ENCODE measurements around the gene SLC2A13. TPM values are rescaled to one million over a fixed set of nuclear protein-coding genes. Genes with fewer than 3 reads are reported as not detected.
"Not testable (repeated sequence)": the region's sequence is repeated elsewhere in the genome, so short reads cannot be mapped to it uniquely, and the experiment has no call there.

The SLC2A13 gene
- total RNA-seq, 2 experiments from 2014 or later = 4.9 to 5.6 TPM

- peaks cover 16% of the 10 kb centered on the region for H3K9me3 Mint-ChIP-seq
- H3K4me1 Mint-ChIP-seq = no peaks in the 10 kb centered on the region
- H3K36me3 Mint-ChIP-seq = peaks cover 7% of the 10 kb centered on the region
- no peak for DNase-seq
- H3K4me3 Mint-ChIP-seq = no peak overlapping the region
- H3K27me3 Mint-ChIP-seq = no peaks in the 10 kb centered on the region
- no peak overlapping the region for H3K27ac Mint-ChIP-seq
These were observed 230.2 kb downstream of the SLC2A13 start for GRCh38 chr12:39875721-39876120.

- Mint-ChIP-seq H3K9me3 (peaks cover 13% of the 10 kb centered on the region), H3K27ac (no peak overlapping the region), H3K4me3 (no peak overlapping the region), H3K36me3 (peaks cover 4% of the 10 kb centered on the region), H3K27me3 (no peaks in the 10 kb centered on the region), H3K4me1 (no peaks in the 10 kb centered on the region)
- DNase-seq = no peak
These were observed 231.1 kb downstream of the SLC2A13 start for GRCh38 chr12:39874785-39875184.

GRCh38 chr12:39873065-39873464 lies 232.8 kb downstream of the SLC2A13 start:
- H3K9me3 Mint-ChIP-seq = peaks cover 3% of the 10 kb centered on the region
- H3K27ac Mint-ChIP-seq = no peak overlapping the region
- H3K4me3 Mint-ChIP-seq = no peak overlapping the region
- DNase-seq = no peak
- no peaks in the 10 kb centered on the region for H3K4me1 Mint-ChIP-seq
- H3K36me3 Mint-ChIP-seq = no peaks in the 10 kb centered on the region
- no peaks in the 10 kb centered on the region for H3K27me3 Mint-ChIP-seq

GRCh38 chr12:39872425-39872824 lies 233.5 kb downstream of the SLC2A13 start:
- DNase-seq = no peak
- peaks cover 1% of the 10 kb centered on the region for H3K9me3 Mint-ChIP-seq
- H3K4me1 Mint-ChIP-seq = no peaks in the 10 kb centered on the region
- H3K27me3 Mint-ChIP-seq = no peaks in the 10 kb centered on the region
- no peaks in the 10 kb centered on the region for H3K36me3 Mint-ChIP-seq
- H3K4me3 Mint-ChIP-seq = no peak overlapping the region
- no peak overlapping the region for H3K27ac Mint-ChIP-seq

- no peak overlapping the region for H3K4me3 Mint-ChIP-seq
- peaks cover 6% of the 10 kb centered on the region for H3K36me3 Mint-ChIP-seq
- no peak overlapping the region for H3K27ac Mint-ChIP-seq
- no peaks in the 10 kb centered on the region for H3K4me1 Mint-ChIP-seq
- no peaks in the 10 kb centered on the region for H3K27me3 Mint-ChIP-seq
- no peak for DNase-seq
- H3K9me3 Mint-ChIP-seq = peaks cover 2% of the 10 kb centered on the region
These were observed 237.6 kb downstream of the SLC2A13 start for GRCh38 chr12:39868328-39868725.

- Mint-ChIP-seq H3K4me3 (no peak overlapping the region), H3K27me3 (no peaks in the 10 kb centered on the region), H3K36me3 (peaks cover 6% of the 10 kb centered on the region), H3K9me3 (peaks cover 2% of the 10 kb centered on the region), H3K27ac (no peak overlapping the region), H3K4me1 (no peaks in the 10 kb centered on the region)
- DNase-seq = no peak
These were observed 238.1 kb downstream of the SLC2A13 start for GRCh38 chr12:39867631-39868327.

GRCh38 chr12:39866135-39866534 lies 239.7 kb downstream of the SLC2A13 start:
- peaks cover 2% of the 10 kb centered on the region for H3K9me3 Mint-ChIP-seq
- no peaks in the 10 kb centered on the region for H3K4me1 Mint-ChIP-seq
- H3K27ac Mint-ChIP-seq = no peak overlapping the region
- DNase-seq = no peak
- no peaks in the 10 kb centered on the region for H3K27me3 Mint-ChIP-seq
- peaks cover 6% of the 10 kb centered on the region for H3K36me3 Mint-ChIP-seq
- H3K4me3 Mint-ChIP-seq = no peak overlapping the region

- peaks cover 2% of the 10 kb centered on the region for H3K9me3 Mint-ChIP-seq
- H3K4me3 Mint-ChIP-seq = no peak overlapping the region
- no peak overlapping the region for H3K27ac Mint-ChIP-seq
- no peak for DNase-seq
- no peaks in the 10 kb centered on the region for H3K4me1 Mint-ChIP-seq
- peaks cover 8% of the 10 kb centered on the region for H3K36me3 Mint-ChIP-seq
- no peaks in the 10 kb centered on the region for H3K27me3 Mint-ChIP-seq
These were observed 245.2 kb downstream of the SLC2A13 start for GRCh38 chr12:39860695-39861094.

- Mint-ChIP-seq H3K27me3 (no peaks in the 10 kb centered on the region), H3K4me3 (no peak overlapping the region), H3K27ac (no peak overlapping the region), H3K36me3 (peaks cover 3% of the 10 kb centered on the region), H3K9me3 (no peaks in the 10 kb centered on the region), H3K4me1 (no peaks in the 10 kb centered on the region)
- no peak for DNase-seq
These were observed 252.9 kb downstream of the SLC2A13 start for GRCh38 chr12:39853003-39853402.

- H3K27ac Mint-ChIP-seq = no peak overlapping the region
- peaks cover 3% of the 10 kb centered on the region for H3K36me3 Mint-ChIP-seq
- H3K9me3 Mint-ChIP-seq = no peaks in the 10 kb centered on the region
- DNase-seq = no peak
- H3K4me3 Mint-ChIP-seq = no peak overlapping the region
- H3K27me3 Mint-ChIP-seq = no peaks in the 10 kb centered on the region
- no peaks in the 10 kb centered on the region for H3K4me1 Mint-ChIP-seq
These were observed 253.5 kb downstream of the SLC2A13 start for GRCh38 chr12:39852346-39852745.

GRCh38 chr12:39848218-39848617 lies 257.7 kb downstream of the SLC2A13 start:
- DNase-seq, H3K27me3 Mint-ChIP-seq, H3K27ac Mint-ChIP-seq, H3K36me3 Mint-ChIP-seq, H3K4me1 Mint-ChIP-seq, H3K4me3 Mint-ChIP-seq, H3K9me3 Mint-ChIP-seq: not testable (repeated sequence)

- no peaks in the 10 kb centered on the region for H3K36me3 Mint-ChIP-seq
- H3K4me3 Mint-ChIP-seq = no peak overlapping the region
- H3K27me3 Mint-ChIP-seq = no peaks in the 10 kb centered on the region
- no peaks in the 10 kb centered on the region for H3K9me3 Mint-ChIP-seq
- no peak for DNase-seq
- H3K4me1 Mint-ChIP-seq = no peaks in the 10 kb centered on the region
- no peak overlapping the region for H3K27ac Mint-ChIP-seq
These were observed 258.8 kb downstream of the SLC2A13 start for GRCh38 chr12:39846971-39847650.

- Mint-ChIP-seq H3K27ac (no peak overlapping the region), H3K4me1 (no peaks in the 10 kb centered on the region), H3K9me3 (no peaks in the 10 kb centered on the region), H3K27me3 (no peaks in the 10 kb centered on the region), H3K4me3 (no peak overlapping the region), H3K36me3 (no peaks in the 10 kb centered on the region)
- DNase-seq = no peak
These were observed 259.6 kb downstream of the SLC2A13 start for GRCh38 chr12:39846304-39846703.

- H3K27ac Mint-ChIP-seq = no peak overlapping the region
- H3K4me3 Mint-ChIP-seq = no peak overlapping the region
- no peaks in the 10 kb centered on the region for H3K9me3 Mint-ChIP-seq
- H3K4me1 Mint-ChIP-seq = no peaks in the 10 kb centered on the region
- no peaks in the 10 kb centered on the region for H3K36me3 Mint-ChIP-seq
- no peak for DNase-seq
- H3K27me3 Mint-ChIP-seq = no peaks in the 10 kb centered on the region
These were observed 265.5 kb downstream of the SLC2A13 start for GRCh38 chr12:39840422-39840821.

- Mint-ChIP-seq H3K9me3 (no peaks in the 10 kb centered on the region), H3K36me3 (no peaks in the 10 kb centered on the region), H3K27me3 (no peaks in the 10 kb centered on the region), H3K4me1 (no peaks in the 10 kb centered on the region), H3K27ac (no peak overlapping the region), H3K4me3 (no peak overlapping the region)
- no peak for DNase-seq
These were observed 266.8 kb downstream of the SLC2A13 start for GRCh38 chr12:39839072-39839471.

Measured in activated naive CD8-positive, alpha-beta T cell treated with anti-CD3 and anti-CD28 coated beads for 36 hours (primary cell).